HepG2 (cell line): ENCODE measurements around the gene TDRD10. TPM values are rescaled to one million over a fixed set of nuclear protein-coding genes. Genes with fewer than 3 reads are reported as not detected.

Source experiments
- CENPT ChIP-seq: sonication (generic); formaldehyde crosslinking; IDR thresholded peaks from 2 replicates; pipeline ENCODE4 v1.8.0; 2022; ENCODE audit warnings: low read depth, mild to moderate bottlenecking, moderate library complexity, missing genetic modification reagents
- FOXA3 ChIP-seq: IDR thresholded peaks from 2 replicates; pipeline ENCODE4 v1.6.1; 2016; ENCODE audit warnings: missing genetic modification reagents, missing compliant biosample characterization
- GFI1 ChIP-seq: sonication (generic); formaldehyde crosslinking; IDR thresholded peaks from 2 replicates; pipeline ENCODE4 v1.5.0; 2020; ENCODE audit warnings: missing genetic modification reagents, mild to moderate bottlenecking, borderline replicate concordance
- JDP2 ChIP-seq: sonication (generic); formaldehyde crosslinking; IDR thresholded peaks from 2 replicates; pipeline ENCODE4 v1.8.1; 2022; ENCODE audit warnings: missing genetic modification reagents, borderline replicate concordance
- KAT8 ChIP-seq: IDR thresholded peaks from 2 replicates; pipeline ENCODE4 v1.6.1; 2016; ENCODE audit warnings: missing genetic modification reagents, missing compliant biosample characterization
- KLF13 ChIP-seq: sonication (generic); formaldehyde crosslinking; IDR thresholded peaks from 2 replicates; pipeline ENCODE4 v1.4.0; 2020; ENCODE audit warnings: mild to moderate bottlenecking, missing genetic modification reagents
- LCORL ChIP-seq, 2 experiments: fragments of 450-650 bp in 1 of 2; sonication (generic) in 1 of 2; formaldehyde crosslinking in 1 of 2; IDR thresholded peaks; 2 replicates each; pipeline versions ENCODE4 v1.5.0 to v1.6.1; 2017 to 2020; ENCODE audit warnings: antibody characterized with exemption in 1 of 2, missing genetic modification reagents in 1 of 2
- NR3C1 ChIP-seq: sonication (generic); formaldehyde crosslinking; IDR thresholded peaks from 2 replicates; pipeline ENCODE4 v1.4.0; 2020; ENCODE audit warnings: missing genetic modification reagents
- PAX8 ChIP-seq: sonication (generic); formaldehyde crosslinking; IDR thresholded peaks from 2 replicates; pipeline ENCODE4 v1.8.0; 2022; ENCODE audit warnings: mild to moderate bottlenecking, missing genetic modification reagents, borderline replicate concordance
- STAT5B ChIP-seq: sonication (generic); formaldehyde crosslinking; IDR thresholded peaks from 2 replicates; pipeline ENCODE4 v1.4.0; 2020; ENCODE audit warnings: missing genetic modification reagents
- XRCC5 ChIP-seq: fragments of 200-400 bp; formaldehyde crosslinking; optimal IDR thresholded peaks from 2 replicates; pipeline ENCODE3; 2017; ENCODE audit warnings: mild to moderate bottlenecking, low read length
- ZBTB7B ChIP-seq: sonication (generic); formaldehyde crosslinking; IDR thresholded peaks from 2 replicates; pipeline ENCODE4 v1.4.0; 2020; ENCODE audit warnings: missing genetic modification reagents
- ZFX ChIP-seq: sonication (generic); formaldehyde crosslinking; IDR thresholded peaks from 2 replicates; pipeline ENCODE4 v1.4.0; 2020; ENCODE audit warnings: mild to moderate bottlenecking, low read depth, missing genetic modification reagents, moderate library complexity
- ZMAT3 ChIP-seq: sonication (generic); formaldehyde crosslinking; conservative IDR thresholded peaks from 2 replicates; pipeline ENCODE4 v1.7.0; 2021; ENCODE audit warnings: missing genetic modification reagents
- ZNF12 ChIP-seq: sonication (generic); formaldehyde crosslinking; IDR thresholded peaks from 2 replicates; pipeline ENCODE4 v1.5.0; 2020; ENCODE audit warnings: missing genetic modification reagents
- ZNF335 ChIP-seq: sonication (generic); formaldehyde crosslinking; IDR thresholded peaks from 2 replicates; pipeline ENCODE4 v1.4.0; 2020; ENCODE audit warnings: missing genetic modification reagents
- ZNF354B ChIP-seq: sonication (generic); formaldehyde crosslinking; IDR thresholded peaks from 2 replicates; pipeline ENCODE4 v1.8.0; 2022; ENCODE audit warnings: mild to moderate bottlenecking, missing genetic modification reagents
- ZNF431 ChIP-seq: sonication (generic); formaldehyde crosslinking; IDR thresholded peaks from 2 replicates; pipeline ENCODE4 v1.9.0; 2022; ENCODE audit warnings: missing genetic modification reagents, low read depth, mild to moderate bottlenecking, borderline replicate concordance
- ZNF562 ChIP-seq: sonication (generic); formaldehyde crosslinking; IDR thresholded peaks from 2 replicates; pipeline ENCODE4 v1.8.0; 2022; ENCODE audit warnings: missing genetic modification reagents, borderline replicate concordance
- ZNF766 ChIP-seq: sonication (generic); formaldehyde crosslinking; IDR thresholded peaks from 2 replicates; pipeline ENCODE4 v1.5.0; 2020; ENCODE audit warnings: missing genetic modification reagents, borderline replicate concordance
- ZNF777 ChIP-seq: sonication (generic); formaldehyde crosslinking; IDR thresholded peaks from 2 replicates; pipeline ENCODE4 v1.4.0; 2020; ENCODE audit warnings: missing genetic modification reagents
- polyA plus RNA-seq, 8 experiments: library from polyadenylated mRNA; depleted of rRNA in 3 of 8; stranded (reverse) in 7 of 8; unstranded in 1 of 8; fragments of >200 nt; fragmentation: Illumina TruSeq in 4 of 8; extraction: Trizol in 4 of 8; gene quantifications; 2 replicates each; pipeline versions ENCODE4 v1.2.1 to v1.2.3, GENCODE V29; 2011 to 2016; ENCODE audit warnings: low read depth in 4 of 8, missing spikeins in 1 of 8, mixed read lengths in 1 of 8; ENCODE audit not compliant: insufficient read depth in 1 of 8
- total RNA-seq, 5 experiments: library from RNA; depleted of rRNA; stranded (reverse); fragments of >200 nt; fragmentation: Illumina TruSeq; extraction: Trizol; gene quantifications; 2 replicates each; pipeline ENCODE4 v1.2.3, GENCODE V29; 2016; ENCODE audit warnings: low read depth in 1 of 5
- TF ChIP-seq, protein P1 (sequence below): sonication (generic); formaldehyde crosslinking; IDR thresholded peaks from 2 replicates; pipeline ENCODE4 v1.4.0; 2020; ENCODE audit warnings: missing genetic modification reagents
- TF ChIP-seq, protein P2 (sequence below): sonication (generic); formaldehyde crosslinking; IDR thresholded peaks from 2 replicates; pipeline ENCODE4 v1.5.0; 2020; ENCODE audit warnings: missing genetic modification reagents
- TF ChIP-seq, protein P3 (sequence below): sonication (generic); formaldehyde crosslinking; IDR thresholded peaks from 2 replicates; pipeline ENCODE4 v1.5.0; 2020; ENCODE audit warnings: missing genetic modification reagents, mild to moderate bottlenecking, borderline replicate concordance
- TF ChIP-seq, protein P4 (sequence below): sonication (generic); formaldehyde crosslinking; IDR thresholded peaks from 2 replicates; pipeline ENCODE4 v1.4.0; 2020; ENCODE audit warnings: missing genetic modification reagents

TDRD10 gene
- total and polyA plus RNA-seq, 2 of the 13 experiments (the other 11 are each of a cell fraction or from before 2014, with no cell fraction given): not detected

DNA sequence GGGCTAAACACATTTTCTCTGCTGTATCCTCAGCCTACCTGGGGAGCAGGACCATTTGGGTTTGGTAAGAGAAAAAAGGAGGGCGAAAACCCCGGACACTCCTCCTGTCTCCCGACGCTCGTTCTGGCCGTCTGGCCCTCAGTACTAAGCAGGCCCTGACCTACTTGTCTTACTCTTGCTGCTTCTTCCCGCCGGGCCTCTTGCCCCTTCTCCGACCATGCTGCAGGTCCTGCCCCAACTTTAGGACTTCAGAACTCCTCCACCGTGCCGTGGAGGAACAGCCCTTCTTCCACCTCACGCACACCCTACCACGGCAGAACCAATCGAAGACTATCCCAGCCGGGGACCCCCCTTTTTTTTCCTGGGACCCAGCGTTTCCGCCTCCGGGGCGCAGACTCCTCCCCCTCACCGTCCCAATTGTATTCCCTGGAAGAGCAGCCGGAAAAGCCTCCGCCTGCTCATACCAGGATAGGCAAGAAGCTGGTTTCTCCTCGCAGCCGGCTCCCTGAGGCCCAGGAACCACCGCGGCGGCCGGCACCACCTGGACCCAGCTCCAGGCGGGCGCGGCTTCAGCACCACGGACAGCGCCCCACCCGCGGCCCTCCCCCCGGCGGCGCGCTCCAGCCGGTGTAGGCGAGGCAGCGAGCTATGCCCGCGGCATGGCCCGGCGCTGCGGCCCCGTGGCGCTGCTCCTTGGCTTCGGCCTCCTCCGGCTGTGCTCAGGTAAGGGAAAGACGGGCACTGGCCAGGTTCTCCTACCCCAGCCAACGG, 65.6 kb downstream of the TDRD10 start, which contains the start of gene CHRNB2 (continued):
- TF ChIP-seq XRCC5 (peak; percentile 66), LCORL (IDR thresholded peaks at IDR 0.05) (no peak), LCORL (CRISPR knock-in tag; IDR thresholded peaks at IDR 0.05) (no peak), PAX8 (CRISPR knock-in tag) (peak; percentile 62; the same call in 1 of the 2 replicates), STAT5B (peak; percentile 91; the same call in 1 of the 2 replicates), ZMAT3 (peak; percentile 99), KLF13 (CRISPR knock-in tag) (no peak), ZNF766 (CRISPR knock-in tag) (peak; percentile 92; the same call in 1 of the 2 replicates), GFI1 (CRISPR knock-in tag) (peak; percentile 50; the same call in 1 of the 2 replicates), NR3C1 (no peak), JDP2 (peak; percentile 83; the same call in 1 of the 2 replicates), KAT8 (CRISPR knock-in tag) (peak; percentile 61), FOXA3 (CRISPR knock-in tag) (peak; percentile 61), ZNF777 (CRISPR knock-in tag) (peak; percentile 71), ZNF335 (CRISPR knock-in tag) (peak; percentile 65; the same call in 1 of the 2 replicates), ZBTB7B (CRISPR knock-in tag) (peak; percentile 80), CENPT (CRISPR knock-in tag) (peak; percentile 94; the same call in 1 of the 2 replicates), ZNF12 (CRISPR knock-in tag) (peak; percentile 79), ZNF562 (CRISPR knock-in tag) (peak; percentile 15; the same call in 1 of the 2 replicates), ZNF431 (CRISPR knock-in tag) (peak; percentile 75; the same call in 1 of the 2 replicates), ZNF354B (CRISPR knock-in tag) (peak; percentile 93), ZFX (CRISPR knock-in tag) (peak; percentile 54; the same call in 1 of the 2 replicates)
- TF ChIP-seq, protein P1, sequence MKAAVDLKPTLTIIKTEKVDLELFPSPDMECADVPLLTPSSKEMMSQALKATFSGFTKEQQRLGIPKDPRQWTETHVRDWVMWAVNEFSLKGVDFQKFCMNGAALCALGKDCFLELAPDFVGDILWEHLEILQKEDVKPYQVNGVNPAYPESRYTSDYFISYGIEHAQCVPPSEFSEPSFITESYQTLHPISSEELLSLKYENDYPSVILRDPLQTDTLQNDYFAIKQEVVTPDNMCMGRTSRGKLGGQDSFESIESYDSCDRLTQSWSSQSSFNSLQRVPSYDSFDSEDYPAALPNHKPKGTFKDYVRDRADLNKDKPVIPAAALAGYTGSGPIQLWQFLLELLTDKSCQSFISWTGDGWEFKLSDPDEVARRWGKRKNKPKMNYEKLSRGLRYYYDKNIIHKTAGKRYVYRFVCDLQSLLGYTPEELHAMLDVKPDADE (CRISPR knock-in tag): peak; percentile 97
- TF ChIP-seq, protein P2, sequence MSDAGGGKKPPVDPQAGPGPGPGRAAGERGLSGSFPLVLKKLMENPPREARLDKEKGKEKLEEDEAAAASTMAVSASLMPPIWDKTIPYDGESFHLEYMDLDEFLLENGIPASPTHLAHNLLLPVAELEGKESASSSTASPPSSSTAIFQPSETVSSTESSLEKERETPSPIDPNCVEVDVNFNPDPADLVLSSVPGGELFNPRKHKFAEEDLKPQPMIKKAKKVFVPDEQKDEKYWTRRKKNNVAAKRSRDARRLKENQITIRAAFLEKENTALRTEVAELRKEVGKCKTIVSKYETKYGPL (CRISPR knock-in tag): peak; percentile 84
- TF ChIP-seq, protein P3, sequence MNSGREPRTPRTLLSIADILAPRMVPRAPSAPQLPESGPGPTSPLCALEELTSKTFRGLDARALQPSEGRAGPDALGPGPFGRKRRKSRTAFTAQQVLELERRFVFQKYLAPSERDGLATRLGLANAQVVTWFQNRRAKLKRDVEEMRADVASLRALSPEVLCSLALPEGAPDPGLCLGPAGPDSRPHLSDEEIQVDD (CRISPR knock-in tag): peak; percentile 96; the same call in 1 of the 2 replicates
- TF ChIP-seq, protein P4, sequence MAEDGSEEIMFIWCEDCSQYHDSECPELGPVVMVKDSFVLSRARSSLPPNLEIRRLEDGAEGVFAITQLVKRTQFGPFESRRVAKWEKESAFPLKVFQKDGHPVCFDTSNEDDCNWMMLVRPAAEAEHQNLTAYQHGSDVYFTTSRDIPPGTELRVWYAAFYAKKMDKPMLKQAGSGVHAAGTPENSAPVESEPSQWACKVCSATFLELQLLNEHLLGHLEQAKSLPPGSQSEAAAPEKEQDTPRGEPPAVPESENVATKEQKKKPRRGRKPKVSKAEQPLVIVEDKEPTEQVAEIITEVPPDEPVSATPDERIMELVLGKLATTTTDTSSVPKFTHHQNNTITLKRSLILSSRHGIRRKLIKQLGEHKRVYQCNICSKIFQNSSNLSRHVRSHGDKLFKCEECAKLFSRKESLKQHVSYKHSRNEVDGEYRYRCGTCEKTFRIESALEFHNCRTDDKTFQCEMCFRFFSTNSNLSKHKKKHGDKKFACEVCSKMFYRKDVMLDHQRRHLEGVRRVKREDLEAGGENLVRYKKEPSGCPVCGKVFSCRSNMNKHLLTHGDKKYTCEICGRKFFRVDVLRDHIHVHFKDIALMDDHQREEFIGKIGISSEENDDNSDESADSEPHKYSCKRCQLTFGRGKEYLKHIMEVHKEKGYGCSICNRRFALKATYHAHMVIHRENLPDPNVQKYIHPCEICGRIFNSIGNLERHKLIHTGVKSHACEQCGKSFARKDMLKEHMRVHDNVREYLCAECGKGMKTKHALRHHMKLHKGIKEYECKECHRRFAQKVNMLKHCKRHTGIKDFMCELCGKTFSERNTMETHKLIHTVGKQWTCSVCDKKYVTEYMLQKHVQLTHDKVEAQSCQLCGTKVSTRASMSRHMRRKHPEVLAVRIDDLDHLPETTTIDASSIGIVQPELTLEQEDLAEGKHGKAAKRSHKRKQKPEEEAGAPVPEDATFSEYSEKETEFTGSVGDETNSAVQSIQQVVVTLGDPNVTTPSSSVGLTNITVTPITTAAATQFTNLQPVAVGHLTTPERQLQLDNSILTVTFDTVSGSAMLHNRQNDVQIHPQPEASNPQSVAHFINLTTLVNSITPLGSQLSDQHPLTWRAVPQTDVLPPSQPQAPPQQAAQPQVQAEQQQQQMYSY (CRISPR knock-in tag): peak; percentile 76
